Placental epithelial cell (primary cell): ENCODE measurements around the gene COL9A1. TPM values are rescaled to one million over a fixed set of nuclear protein-coding genes. Genes with fewer than 3 reads are reported as not detected.

Experiments used
- total RNA-seq: library from RNA; depleted of rRNA; stranded (reverse); fragments of >200 nt; gene quantifications from 2 replicates; pipeline ENCODE4 v1.2.3, GENCODE V29; 2012

COL9A1 gene
- total RNA-seq = not detected in 2 replicates

DNA sequence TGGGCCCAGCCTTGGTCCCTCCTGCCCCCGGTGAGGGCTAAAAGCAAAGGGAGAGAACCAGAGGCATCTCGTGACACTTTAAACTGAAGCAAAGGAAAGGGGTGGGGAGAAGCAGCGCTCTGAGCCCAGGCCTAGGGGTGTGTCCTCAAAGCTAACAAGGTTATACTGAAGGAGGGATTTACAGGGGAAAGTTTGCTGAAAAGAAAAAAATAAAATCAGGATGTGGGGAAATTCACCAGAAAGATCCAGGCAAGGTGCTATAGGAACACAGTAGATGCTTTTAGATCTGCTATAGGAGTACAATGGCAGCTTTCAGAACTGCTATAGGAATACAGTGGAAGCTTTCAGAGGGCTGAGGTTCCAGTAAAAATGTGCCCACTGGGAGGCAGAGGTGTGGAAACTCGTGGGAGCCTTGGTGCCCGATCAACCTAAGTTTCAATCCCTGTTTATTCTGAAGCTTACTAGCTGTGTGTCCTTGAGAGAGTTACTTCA lies at the start of gene COL9A1:
Gene COL9A1 (minus strand): TSS at position 51 of the 492 bp plus-strand sequence. CDS start 160 bp downstream, outside the sequence.

Other genes with a start within 250 kb of the COL9A1 start
- gene FAM135A, start 110.4 kb upstream of the COL9A1 start, total RNA-seq = 18.0 and 20.4 TPM in 2 replicates